GM18519 (cell line): ENCODE measurements around the gene RP9.
A peak's percentile ranks its signal among the peaks of the same experiment; 100 is the strongest.

Source experiments
- ATAC-seq: cut with Tn5 transposase; IDR thresholded peaks from one replicate; pipeline ENCODE4 v1.9.1; 2021; ENCODE audit warnings: mild to moderate bottlenecking, moderate library complexity; ENCODE audit not compliant: unreplicated experiment, low FRiP score

The RP9 gene

DNA sequence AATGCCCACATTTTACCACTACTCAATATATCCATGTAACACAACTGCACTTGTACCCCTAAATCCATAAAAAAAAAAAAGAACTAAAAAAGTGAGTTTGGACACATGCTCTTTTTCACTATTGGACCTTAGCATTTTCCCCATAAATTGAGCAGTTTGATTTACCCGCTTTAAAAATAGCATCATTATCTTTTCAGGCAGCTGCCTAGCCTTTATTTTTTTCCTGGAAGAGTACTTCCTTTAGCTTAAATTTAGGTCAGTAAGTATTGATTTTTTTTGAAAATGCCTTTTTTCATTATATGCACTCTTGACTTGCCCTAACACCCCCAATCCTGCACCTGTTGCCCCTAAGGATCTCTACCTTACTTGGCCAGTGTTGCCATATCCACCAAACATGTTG is 41.3 kb downstream of the RP9 start:
- no peak for ATAC-seq

DNA sequence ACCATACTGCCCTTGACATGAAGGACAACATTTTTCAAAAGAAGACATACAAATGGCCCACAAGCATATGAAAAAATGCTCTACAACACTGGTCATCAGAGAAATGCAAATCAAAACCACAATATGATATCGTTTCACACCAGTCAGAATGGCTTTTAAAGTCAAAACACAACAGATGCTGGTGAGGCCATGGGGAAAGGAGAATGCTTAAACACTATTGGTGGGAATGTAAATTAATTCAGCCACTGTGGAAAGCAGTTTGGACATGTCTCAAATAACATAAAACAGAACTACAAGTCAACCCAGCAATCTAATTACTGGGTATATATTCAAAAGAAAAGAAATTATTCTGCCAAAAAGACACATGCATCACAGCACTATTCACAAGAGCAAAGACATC is 42.4 kb downstream of the RP9 start:
- no peak for ATAC-seq

DNA sequence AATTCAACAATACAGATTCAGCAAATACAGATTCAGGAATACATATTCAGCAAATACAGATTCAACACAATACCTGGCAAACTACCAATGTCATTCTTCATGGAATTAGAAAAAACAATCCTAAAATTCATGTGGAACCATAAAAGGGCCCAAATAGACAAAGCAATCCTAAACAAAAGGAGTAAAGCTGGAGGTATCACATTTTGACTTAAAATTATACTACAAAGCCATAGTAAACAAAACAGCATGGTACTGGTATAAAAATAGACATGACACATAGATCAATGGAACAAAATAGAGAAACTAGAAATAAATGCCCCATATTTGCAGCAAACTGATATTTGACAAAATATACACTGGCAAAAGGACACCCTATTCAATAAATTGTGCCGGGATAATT is 43.2 kb downstream of the RP9 start:
- ATAC-seq, result no peak

DNA sequence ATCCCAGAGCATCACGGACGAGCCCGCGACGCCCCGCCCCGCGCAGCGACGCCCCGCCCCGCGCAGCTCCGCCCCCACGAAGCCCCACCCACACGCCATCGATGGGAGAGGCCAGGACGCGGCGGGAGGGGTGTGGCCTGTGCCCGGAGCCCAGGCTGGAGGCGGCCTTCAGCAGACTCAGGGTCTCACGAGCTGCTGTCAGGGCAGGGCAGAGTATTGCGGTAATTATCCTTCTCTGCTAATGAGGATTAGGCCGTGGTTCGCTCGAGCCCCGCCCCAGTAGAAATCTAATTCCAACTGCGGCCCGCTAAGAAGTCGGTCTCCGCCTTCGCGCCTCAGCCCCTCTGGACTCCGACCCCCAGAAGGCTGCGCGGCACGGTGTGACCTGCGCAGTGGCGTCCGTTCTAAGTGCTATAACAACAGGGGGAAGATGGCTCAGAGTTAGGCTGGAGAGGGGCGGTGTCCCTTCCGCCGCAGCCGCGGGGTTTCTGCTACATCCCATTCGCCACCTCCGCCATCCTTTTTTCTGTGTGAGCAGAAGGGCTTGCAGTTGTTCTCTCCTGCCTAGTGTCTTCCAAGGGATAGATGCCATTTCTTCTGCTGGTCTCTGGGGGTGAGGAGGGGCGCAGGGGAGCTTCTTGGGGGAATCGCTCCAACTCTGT is 46.3 kb downstream of the RP9 start:
- peak; percentile 95 for ATAC-seq

DNA sequence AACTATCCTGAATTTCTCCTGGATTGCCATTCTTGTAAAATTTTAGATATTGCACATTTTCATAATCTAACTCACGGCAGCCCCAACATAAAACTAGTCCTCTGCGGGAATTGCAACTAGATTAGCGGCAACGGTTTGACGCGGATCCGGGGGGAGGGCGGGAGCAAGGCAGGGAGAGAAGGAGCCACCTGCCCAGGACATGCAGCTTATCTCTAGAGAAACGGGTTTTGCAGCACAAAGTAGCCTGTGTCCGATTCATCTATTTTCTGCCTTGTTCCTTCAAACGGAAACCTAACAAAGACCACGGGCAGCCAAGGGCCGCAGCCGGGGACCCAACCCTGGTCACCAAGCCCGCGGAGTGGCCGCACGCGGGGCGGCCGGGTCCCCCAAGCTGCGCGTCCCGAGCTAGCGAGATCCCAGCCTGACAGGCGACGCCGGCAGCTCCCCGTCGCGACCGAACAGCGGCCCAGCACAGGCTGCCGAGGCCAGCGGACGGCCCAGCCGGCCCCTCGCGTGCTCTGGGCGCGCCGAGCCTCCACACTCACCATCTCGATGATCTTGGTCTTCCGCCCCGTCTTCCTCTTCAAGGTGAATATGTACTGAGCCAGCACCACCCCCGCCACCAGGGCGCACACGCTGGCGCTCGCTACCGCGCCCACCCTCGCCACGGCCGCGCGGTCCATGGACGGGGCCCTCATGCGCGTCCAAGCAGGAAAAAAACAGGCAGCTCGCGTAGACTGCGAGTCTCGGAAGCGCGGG is 47.0 kb downstream of the RP9 start, which contains the start of gene NT5C3A:
NT5C3A (minus strand) TSS at position 754 of the 759 bp plus-strand sequence; CDS start at position 683, 71 bp downstream.
- ATAC-seq, result peak; percentile 31

DNA sequence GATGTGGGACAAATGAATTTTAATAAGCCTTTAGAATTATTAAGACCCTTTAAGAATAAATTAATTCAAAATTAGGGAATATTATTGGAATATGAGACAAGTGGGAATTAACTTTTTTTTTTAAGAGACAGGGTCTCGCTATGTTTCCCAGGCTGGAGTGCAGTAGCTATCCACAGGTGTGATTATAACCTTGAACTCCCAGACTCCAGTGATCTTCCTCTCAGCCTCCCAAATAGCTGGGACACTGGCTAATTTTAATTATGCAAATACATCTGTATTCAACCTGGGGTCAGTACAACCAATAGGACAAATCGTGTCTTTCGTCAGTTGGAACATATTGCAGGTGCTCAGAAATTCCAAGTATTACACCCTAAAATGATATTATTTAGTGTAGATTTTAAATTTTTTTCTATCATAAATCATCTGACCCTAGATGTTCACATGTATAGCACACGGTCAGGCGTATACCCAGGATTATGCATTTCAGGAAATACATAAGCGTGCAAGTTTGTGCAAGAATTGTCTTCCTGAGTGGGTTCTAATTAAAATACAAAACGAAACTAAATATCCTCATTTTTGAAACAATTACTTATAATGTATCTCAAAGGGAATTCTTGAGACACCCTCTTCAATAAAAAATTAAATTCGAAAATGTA is 47.8 kb downstream of the RP9 start:
- no peak for ATAC-seq

DNA sequence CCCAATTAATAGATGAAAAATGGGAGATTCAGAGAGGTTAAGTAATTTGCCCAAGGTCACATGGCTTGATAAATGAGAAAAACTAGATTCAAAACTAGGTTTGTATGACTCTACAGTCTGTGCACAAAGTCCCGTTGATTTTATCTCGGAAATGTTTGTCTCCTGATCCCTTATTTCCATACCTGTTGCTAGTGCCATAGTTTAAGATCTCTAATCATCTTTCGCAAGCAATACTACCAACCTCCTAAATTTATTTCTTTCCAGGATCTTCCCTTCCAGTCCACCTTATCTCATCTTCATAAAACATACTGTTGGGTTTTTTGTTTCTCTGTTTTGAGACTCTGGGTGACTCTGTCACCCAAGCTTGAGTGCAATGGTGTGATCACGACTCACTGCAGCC is 49.6 kb downstream of the RP9 start:
- no peak for ATAC-seq

DNA sequence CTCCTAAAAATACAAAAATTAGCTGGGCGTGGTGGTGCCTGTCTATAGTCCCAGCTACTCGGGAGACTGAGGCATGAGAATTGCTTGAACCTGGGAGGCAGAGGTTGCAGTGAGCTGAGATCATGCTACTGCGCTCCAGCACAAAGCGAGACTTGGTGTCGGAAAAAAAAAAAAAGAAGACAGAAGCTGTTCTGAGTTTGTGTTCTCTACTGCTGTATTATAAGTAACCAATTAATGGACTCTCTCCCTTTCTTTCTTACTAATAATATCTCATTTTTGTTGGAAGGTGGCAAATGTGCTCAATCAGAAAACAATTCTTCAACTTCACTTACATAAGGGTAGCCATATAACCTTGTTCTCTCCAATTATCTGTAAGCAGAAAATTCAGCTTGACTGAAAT is 54.0 kb downstream of the RP9 start:
- ATAC-seq, result no peak

DNA sequence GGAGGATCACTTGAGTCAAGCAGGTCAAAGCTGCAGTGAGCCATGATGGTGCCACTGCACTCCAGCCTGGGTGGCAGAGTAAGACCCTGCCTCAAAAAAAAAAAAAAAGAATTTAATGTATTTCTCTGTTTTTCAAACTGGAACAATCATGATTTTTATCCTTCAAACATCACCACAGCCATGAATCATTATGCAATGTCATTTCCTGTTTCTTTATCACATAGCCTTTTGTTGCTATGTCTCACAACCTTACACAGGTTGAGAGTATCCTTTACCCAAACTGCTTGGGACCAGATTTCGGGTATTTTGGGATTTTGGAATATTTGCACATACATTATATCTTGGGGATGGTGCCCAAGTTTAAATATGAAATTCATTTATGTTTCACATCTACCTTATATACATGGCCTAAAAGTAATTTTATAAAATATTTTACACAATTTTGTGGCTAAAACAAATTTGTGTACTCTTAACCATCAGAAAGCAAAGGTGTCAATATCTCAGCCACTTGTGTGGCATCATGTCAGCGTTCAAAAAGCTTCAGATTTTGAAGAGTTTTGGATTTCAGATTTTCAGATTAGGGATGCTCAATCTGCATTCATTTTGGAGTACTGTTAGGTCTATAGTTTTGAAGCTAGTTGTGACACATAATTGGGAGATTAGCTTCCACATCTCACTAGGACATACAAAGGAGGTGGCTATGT is 54.8 kb downstream of the RP9 start:
- no peak for ATAC-seq

DNA sequence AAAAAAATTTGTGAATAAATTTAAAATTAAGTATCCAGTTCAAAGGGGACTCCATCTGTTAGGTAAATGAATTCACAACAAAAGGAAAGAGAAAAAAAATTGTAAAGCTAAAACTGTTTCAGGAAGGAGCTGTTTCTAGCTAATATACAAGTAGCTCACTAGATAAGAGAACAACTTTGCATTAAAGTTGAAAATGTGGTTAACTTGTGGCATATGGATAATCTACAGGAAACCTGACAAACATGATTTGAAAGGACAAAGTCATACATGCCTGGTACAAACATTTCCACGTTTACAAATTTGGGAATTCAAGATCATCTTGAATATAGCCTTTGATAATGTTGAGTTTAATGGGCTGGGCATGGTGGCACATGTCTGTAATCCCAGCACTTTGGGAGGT is 55.5 kb downstream of the RP9 start:
- ATAC-seq, result no peak

DNA sequence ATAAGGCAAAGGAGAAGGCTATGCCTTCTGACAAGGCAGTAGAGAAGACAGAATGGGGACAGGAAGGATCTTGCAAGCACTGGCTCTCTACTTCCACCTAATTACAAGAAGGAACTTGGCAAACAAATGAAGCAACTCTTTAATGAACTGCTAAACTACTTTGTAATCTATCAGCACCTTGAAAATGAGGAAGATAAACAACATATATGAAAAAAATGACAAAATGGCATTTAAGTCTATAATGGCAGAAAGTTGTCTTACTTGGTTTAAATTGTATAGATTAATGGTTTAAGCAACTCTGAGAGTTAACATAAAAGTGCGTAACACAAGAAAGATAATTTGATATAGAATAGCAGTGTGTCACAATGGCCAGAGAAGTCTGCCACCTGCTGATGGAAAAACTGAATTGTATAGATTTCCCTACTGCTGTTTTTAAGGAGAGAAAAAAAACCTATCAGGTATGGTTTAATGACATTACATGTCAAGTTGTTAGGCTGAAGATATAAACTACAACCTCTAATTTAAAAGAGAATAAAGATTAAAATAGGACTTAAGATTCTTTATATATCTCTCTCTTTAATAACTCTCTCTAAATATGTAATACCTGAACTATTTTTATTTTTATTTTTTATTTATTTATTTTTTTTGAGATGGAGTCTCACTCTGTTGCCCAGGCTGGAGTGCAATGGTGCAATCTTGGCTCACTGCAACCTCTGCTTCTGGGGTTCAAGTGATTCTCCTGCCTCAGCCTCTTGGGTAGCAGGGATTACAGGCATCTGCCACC is 58.5 kb downstream of the RP9 start:
- peak; percentile 35 for ATAC-seq

DNA sequence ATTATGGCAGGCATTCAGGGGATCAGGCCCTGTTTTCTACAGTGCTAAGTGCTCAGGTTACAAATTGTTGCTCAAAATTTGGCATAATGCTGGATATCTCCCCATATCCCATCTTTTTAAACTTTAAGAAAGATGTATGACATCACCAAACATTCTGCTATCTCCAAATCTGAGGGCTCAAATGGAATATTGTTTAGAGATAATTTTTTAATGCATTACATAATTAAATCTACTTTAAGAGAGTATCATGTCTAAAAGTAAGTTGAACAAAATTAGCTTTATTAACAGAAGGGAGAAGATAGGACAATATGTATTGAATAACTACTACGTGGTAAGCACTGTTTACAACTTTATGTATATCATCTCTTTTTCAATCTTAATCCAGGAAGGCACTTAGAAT is 60.5 kb downstream of the RP9 start:
- no peak for ATAC-seq

DNA sequence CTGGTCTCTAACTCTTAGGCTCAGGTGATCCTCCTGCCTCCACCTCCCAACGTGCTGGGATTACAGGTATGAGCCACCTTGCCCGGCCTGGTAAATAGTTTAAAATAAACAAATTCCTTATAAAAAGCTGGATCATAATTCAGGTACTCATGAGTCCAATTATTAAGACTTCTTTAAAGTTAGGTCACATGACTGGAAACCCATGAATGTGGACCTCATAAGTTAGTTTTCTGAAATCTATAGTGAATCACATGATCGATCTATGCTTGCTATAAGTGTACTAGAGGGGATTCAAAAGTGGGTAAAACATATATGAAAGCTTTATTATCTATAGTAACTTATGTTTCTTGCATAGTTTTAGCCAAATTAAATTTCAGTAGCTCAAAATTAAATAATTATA is 60.9 kb downstream of the RP9 start:
- ATAC-seq, result no peak

DNA sequence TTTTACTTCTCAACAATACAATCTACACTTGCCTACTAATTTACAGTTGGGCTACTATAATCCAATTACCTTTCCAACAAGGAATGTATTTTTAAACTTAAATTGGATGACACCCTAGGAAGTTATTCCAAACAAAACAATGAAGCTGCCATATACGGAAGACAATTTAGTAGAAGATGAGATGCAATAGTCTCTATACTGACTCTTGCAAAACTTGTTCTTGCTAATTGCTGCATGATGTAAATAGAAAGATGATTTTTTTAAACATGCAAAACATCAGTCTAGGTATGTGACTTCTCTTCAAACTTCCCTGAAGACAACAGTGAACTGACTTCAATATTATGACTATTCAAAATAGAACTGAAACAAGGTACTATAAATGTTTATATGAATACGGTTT is 64.2 kb downstream of the RP9 start:
- ATAC-seq, result peak; percentile 40
